Measurements from ENCODE around the gene CCDC171.

- no peak for TF ChIP-seq MEF2B (IDR thresholded peaks at IDR 0.05; ENCODE audit: partially characterized antibody, poor library complexity, severe bottlenecking)
- no peak for TF ChIP-seq POLR2A (IDR thresholded peaks at IDR 0.05; ENCODE audit: low read depth, low read length)
- TF ChIP-seq, protein P1, sequence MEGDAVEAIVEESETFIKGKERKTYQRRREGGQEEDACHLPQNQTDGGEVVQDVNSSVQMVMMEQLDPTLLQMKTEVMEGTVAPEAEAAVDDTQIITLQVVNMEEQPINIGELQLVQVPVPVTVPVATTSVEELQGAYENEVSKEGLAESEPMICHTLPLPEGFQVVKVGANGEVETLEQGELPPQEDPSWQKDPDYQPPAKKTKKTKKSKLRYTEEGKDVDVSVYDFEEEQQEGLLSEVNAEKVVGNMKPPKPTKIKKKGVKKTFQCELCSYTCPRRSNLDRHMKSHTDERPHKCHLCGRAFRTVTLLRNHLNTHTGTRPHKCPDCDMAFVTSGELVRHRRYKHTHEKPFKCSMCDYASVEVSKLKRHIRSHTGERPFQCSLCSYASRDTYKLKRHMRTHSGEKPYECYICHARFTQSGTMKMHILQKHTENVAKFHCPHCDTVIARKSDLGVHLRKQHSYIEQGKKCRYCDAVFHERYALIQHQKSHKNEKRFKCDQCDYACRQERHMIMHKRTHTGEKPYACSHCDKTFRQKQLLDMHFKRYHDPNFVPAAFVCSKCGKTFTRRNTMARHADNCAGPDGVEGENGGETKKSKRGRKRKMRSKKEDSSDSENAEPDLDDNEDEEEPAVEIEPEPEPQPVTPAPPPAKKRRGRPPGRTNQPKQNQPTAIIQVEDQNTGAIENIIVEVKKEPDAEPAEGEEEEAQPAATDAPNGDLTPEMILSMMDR (IDR thresholded peaks at IDR 0.05 in 2 of 3, conservative IDR thresholded peaks at IDR 0.05 in 1 of 3; ENCODE audit: control insufficient read depth in 2 of 3, extremely low read depth in 1 of 3, insufficient read depth in 1 of 3, low read depth in 3 of 3, low read length in 3 of 3), result no peak
- TF ChIP-seq, protein P2, sequence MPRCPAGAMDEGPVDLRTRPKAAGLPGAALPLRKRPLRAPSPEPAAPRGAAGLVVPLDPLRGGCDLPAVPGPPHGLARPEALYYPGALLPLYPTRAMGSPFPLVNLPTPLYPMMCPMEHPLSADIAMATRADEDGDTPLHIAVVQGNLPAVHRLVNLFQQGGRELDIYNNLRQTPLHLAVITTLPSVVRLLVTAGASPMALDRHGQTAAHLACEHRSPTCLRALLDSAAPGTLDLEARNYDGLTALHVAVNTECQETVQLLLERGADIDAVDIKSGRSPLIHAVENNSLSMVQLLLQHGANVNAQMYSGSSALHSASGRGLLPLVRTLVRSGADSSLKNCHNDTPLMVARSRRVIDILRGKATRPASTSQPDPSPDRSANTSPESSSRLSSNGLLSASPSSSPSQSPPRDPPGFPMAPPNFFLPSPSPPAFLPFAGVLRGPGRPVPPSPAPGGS (IDR thresholded peaks at IDR 0.05; ENCODE audit: borderline replicate concordance, insufficient read depth, low read depth, low read length, poor library complexity, severe bottlenecking), result no peak
- TF ChIP-seq ZZZ3 (IDR thresholded peaks at IDR 0.05; ENCODE audit: control insufficient read depth, insufficient read length, low read depth), result no peak
- no peak for TF ChIP-seq ATF2 (IDR thresholded peaks at IDR 0.05; ENCODE audit: low read length)
- no peak for TF ChIP-seq RFX5 (IDR thresholded peaks at IDR 0.05; ENCODE audit: low read depth, low read length)
These were observed 27.9 kb upstream of the CCDC171 start for GRCh38 chr9:15524845-15525455.

Data from GM12878 (cell line).